Right lobe of liver (tissue), 6 donors: ENCODE measurements around the gene CAPN10. TPM values are rescaled to one million over a fixed set of nuclear protein-coding genes. Genes with fewer than 3 reads are reported as not detected.

Source experiments
- ATAC-seq, 4 donors: fragments of 200-7000 bp; cut with Tn5 transposase; one replicate each; pipeline ENCODE4 v1.9.1; 2020; ENCODE audit warnings: mild to moderate bottlenecking in 4 of 4, moderate library complexity in 4 of 4
- DNase-seq, 3 donors: peaks; one replicate each; pipeline ENCODE4 v3.0.0-alpha.2; 2020
- H3K27ac ChIP-seq, 3 donors: fragments of 200-600 bp; one replicate each; pipeline ENCODE4 v1.8.0; 2022
- H3K27me3 ChIP-seq, 2 donors: fragments of 200-600 bp; one replicate each; pipeline ENCODE4 v1.8.0; 2022
- H3K36me3 ChIP-seq, 4 donors: fragments of 200-600 bp; sonication (generic) in 1 of 4; one replicate each; pipeline versions ENCODE4 v1.5.1 to v1.8.0; 2017 to 2022; ENCODE audit warnings: control low read depth in 1 of 4
- H3K4me1 ChIP-seq, 4 donors: fragments of 200-600 bp; sonication (generic) in 1 of 4; one replicate each; pipeline versions ENCODE4 v1.5.1 to v1.8.0; 2017 to 2022; ENCODE audit warnings: control low read depth in 1 of 4
- H3K4me3 ChIP-seq, 3 donors: fragments of 200-600 bp; one replicate each; pipeline ENCODE4 v1.8.0; 2022
- H3K9me3 ChIP-seq, 4 donors: fragments of 200-600 bp; sonication (generic) in 1 of 4; one replicate each; pipeline versions ENCODE4 v1.5.1 to v1.8.0; 2017 to 2022; ENCODE audit warnings: control low read depth in 1 of 4
- POLR2A ChIP-seq: fragments of 450-650 bp; IDR thresholded peaks from one replicate; pipeline ENCODE4 v1.6.1; 2017; ENCODE audit warnings: antibody characterized with exemption, mild to moderate bottlenecking
- WGBS: methylation state at CpG from one replicate; pipeline ENCODE4 v1.1.6; 2018; ENCODE audit warnings: low coverage, low lambda C conversion rate; ENCODE audit not compliant: insufficient coverage; ENCODE audit errors: missing lambda C conversion rate; 5-methylcytosine and 5-hydroxymethylcytosine counted together
- intact Hi-C, 2 donors: fragments of 100-400 bp; cut with DNase I; formaldehyde crosslinking; loops; one replicate each; pipeline versions ENCODE4 v1.11.2 to v1.14.1; 2022
- total RNA-seq, 6 experiments: library from RNA; depleted of rRNA in 2 of 6; stranded (reverse); fragments of >200 nt in 2 of 6; fragmentation: NEBNext Ultra II Directional in 3 of 6; extraction: Animal tissue kit (Norgen Biotek cat#: 25700) in 3 of 6; gene quantifications; one replicate each; pipeline versions ENCODE4 v1.1.0 to v1.2.4, GENCODE V29; 2016 to 2023
- TF ChIP-seq, protein P1 (sequence below), 4 donors: fragments of 200-600 bp in 3 of 4; fragments of 450-650 bp in 1 of 4; IDR thresholded peaks; one replicate each; pipeline versions ENCODE4 v1.5.1 to v1.8.0; 2016 to 2022; ENCODE audit warnings: antibody characterized with exemption in 4 of 4, mild to moderate bottlenecking in 2 of 4
- donor health status: DM: no; HTN: yes; CAD: no.
- donor health status: DM: no; HTN: no; CAD: no.
- donor health status: DM: no; HTN: no; CAD: no.
- donor health status: DM: no; HTN: yes; CAD: no.
- donor health status: DM: no; HTN: yes; CAD: no.

CAPN10 gene
- total RNA-seq, 6 experiments from 2014 or later: 7.2 to 13.8 (median 9.1) TPM

DNA sequence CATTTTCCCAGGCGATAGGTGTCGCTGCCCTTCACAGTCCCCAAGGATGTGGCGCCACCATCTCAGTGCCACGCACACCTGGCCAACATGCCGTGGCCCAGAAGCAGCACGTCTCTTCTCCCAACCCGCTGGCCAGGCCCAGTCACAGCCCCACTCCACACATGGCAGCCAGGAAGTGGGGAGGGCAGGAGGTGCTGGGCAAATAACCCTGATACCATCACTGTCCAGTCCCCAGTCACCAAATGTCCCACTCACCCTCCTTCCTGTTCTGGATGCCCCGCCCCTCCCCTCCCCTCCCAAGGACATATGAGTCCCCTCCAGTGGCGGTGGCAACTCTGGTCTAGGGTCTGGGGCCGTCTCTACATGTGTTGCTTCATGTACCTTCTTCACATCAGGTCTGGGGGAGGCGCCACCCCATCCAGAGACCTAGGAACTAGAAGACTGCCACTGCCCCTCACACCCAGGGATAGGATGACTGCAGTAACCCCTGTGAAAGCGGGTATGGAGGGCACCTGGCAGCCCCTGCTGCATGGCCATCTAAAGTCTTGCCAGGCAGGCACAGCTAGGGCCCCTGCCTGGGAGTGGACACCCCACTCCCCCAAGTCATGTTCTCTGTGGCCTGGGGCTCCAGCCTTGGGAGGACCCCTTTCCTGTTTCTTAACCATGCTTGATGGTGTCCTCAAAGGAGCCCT, 7.3 kb upstream of the CAPN10 start:
- ATAC-seq (no peak), DNase-seq (no peak)
- Histone ChIP-seq H3K4me1 (peaks cover 0 to 25% (median 11%) of the 10 kb centered on the region in 4 donors), H3K36me3 (peaks cover 0 to 29% (median 3%) of the 10 kb centered on the region in 4 donors), H3K4me3 (no peak overlapping the region), H3K27ac (peak overlapping the region; percentile 74 to 77 (median 77)), H3K27me3 (no peaks in the 10 kb centered on the region), H3K9me3 (no peaks in the 10 kb centered on the region)
- WGBS: 78% methylated on average over 4 of the region's 12 CpGs
- intact Hi-C loops: no loop called here
- TF ChIP-seq POLR2A: no peak
- TF ChIP-seq, protein P1, sequence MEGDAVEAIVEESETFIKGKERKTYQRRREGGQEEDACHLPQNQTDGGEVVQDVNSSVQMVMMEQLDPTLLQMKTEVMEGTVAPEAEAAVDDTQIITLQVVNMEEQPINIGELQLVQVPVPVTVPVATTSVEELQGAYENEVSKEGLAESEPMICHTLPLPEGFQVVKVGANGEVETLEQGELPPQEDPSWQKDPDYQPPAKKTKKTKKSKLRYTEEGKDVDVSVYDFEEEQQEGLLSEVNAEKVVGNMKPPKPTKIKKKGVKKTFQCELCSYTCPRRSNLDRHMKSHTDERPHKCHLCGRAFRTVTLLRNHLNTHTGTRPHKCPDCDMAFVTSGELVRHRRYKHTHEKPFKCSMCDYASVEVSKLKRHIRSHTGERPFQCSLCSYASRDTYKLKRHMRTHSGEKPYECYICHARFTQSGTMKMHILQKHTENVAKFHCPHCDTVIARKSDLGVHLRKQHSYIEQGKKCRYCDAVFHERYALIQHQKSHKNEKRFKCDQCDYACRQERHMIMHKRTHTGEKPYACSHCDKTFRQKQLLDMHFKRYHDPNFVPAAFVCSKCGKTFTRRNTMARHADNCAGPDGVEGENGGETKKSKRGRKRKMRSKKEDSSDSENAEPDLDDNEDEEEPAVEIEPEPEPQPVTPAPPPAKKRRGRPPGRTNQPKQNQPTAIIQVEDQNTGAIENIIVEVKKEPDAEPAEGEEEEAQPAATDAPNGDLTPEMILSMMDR (IDR thresholded peaks at IDR 0.05): no peak

DNA sequence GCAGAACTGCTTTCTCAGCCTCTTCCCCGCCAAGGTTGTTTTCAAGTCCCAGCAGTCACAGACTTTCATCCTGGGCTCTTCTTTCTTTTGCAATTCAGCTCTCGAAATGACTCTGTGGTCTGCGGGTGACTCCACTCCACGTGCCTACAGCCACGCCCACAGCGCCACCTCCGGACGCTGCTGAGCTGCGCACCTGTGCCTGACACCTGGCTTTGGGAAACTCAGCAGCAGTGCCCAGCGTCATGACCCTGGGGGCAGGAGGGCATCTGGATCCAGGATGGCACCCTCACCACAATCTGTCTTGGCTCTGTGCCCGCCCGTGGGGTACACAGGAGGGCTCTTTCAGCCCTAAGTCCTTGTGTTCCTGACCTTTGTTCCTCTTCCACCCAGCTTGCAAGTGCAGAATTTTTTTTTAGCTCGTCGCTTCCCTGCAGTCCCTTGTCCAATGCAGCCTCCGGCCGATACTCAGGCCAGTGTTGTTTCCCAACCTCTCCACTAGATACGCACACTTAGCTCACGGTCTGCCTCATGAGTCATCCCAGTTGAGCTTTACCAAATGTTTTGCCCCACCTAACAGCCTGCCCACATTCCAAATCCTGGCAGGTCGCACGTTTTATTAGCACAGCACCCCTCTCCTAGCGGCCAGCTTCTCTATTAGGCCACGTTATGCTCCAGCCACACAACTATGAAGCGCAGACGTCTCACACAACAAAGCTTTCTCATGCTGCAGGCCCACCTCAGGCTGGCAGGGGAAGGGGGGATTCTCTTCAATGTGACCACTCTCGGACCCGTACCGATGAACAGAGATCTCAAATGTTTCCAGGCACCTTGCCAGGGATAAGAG, 6.5 kb upstream of the CAPN10 start:
- WGBS: 35% methylated on average over 25 of the region's 27 CpGs
- Histone ChIP-seq H3K27me3 (no peaks in the 10 kb centered on the region), H3K4me3 (no peak overlapping the region), H3K9me3 (no peaks in the 10 kb centered on the region), H3K27ac (peak overlapping the region; percentile 74 to 77 (median 77)), H3K36me3 (peaks cover 0 to 24% (median 3%) of the 10 kb centered on the region in 4 donors), H3K4me1 (peaks cover 0 to 29% (median 14%) of the 10 kb centered on the region in 4 donors)
- ATAC-seq (peak; percentile 78 to 90 (median 84)), DNase-seq (peak; percentile 81 to 91 (median 87))
- peak; percentile 18 for TF ChIP-seq POLR2A
- TF ChIP-seq, protein P1 (IDR thresholded peaks at IDR 0.05): peak; percentile 34 to 57 (median 48)
- intact Hi-C loops: no loop called here

DNA sequence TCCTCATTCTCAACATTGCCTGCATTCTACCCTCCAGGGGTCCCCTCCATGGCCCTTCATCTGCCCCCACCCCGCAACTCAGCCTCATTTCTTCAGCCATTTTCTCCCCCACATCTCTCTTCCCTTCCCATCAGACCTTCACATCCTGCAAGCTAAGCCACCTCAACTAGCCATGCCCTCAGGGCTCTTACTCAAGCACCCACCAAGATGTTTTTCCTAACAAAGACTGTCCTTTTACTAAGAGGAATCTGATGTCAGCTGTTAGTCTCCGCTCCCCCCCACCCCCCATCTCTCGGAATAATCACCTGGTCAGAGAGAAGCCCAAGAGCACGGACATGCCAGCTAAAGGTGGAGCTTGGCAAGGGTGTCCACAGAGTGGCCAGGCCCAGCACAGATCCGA, 4.7 kb upstream of the CAPN10 start:
- no peak for DNase-seq
- Histone ChIP-seq H3K36me3 (peaks cover 0 to 12% (median 0%) of the 10 kb centered on the region in 4 donors), H3K4me1 (peaks cover 0 to 35% (median 17%) of the 10 kb centered on the region in 4 donors), H3K9me3 (no peaks in the 10 kb centered on the region), H3K4me3 (no peak overlapping the region), H3K27ac (no peak overlapping the region), H3K27me3 (no peaks in the 10 kb centered on the region)
- WGBS: 87% methylated on average over 5 of the region's 5 CpGs
- ATAC-seq: no peak
- TF ChIP-seq, protein P1 (IDR thresholded peaks at IDR 0.05): no peak
- TF ChIP-seq POLR2A: no peak
- intact Hi-C loops: no loop called here

DNA sequence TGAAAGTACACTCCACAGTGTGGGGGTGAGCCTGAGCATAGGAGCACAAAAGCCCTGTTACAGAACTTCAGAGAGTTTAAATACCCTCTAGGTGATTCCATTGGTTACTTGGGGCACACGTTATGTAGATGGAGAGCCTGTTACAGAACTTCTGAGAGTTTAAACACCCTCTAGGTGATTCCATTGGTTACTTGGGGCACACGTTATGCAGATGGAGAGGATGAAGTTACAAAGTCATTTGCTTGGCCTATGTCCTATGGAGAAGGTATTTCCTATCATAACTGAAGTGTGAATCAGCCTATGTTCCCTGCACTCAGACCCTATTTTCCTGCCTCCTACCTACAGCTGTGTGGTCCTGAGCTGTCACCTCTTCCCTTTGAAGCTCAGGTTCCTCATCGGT, 3.8 kb upstream of the CAPN10 start:
- intact Hi-C loops: no loop called here
- TF ChIP-seq, protein P1 (IDR thresholded peaks at IDR 0.05): no peak
- TF ChIP-seq POLR2A: no peak
- DNase-seq (no peak), ATAC-seq (no peak)
- H3K36me3 ChIP-seq: peaks cover 0 to 4% (median 0%) of the 10 kb centered on the region in 4 donors
- no peaks in the 10 kb centered on the region for H3K9me3 ChIP-seq
- H3K4me1 ChIP-seq: peaks cover 0 to 42% (median 20%) of the 10 kb centered on the region in 4 donors
- no peak overlapping the region for H3K4me3 ChIP-seq
- H3K27me3 ChIP-seq: no peaks in the 10 kb centered on the region
- WGBS: no CpG with 5 or more reads among the region's 3 CpGs
- no peak overlapping the region for H3K27ac ChIP-seq
